Gastroesophageal sphincter (tissue), 4 donors: ENCODE results near the gene CEP41. TPM values are rescaled to one million over a fixed set of nuclear protein-coding genes. Genes with fewer than 3 reads are reported as not detected.

Experiments used
- ATAC-seq: fragments of 150-250 bp; one replicate; pipeline ENCODE4 v1.9.1; 2016; ENCODE audit warnings: mild to moderate bottlenecking, moderate library complexity
- H3K27ac ChIP-seq, 4 donors: fragments of 200-600 bp; sonication (generic) in 3 of 4; 1 replicate in 3 of 4; 2 replicates in 1 of 4; pipeline ENCODE4 v1.5.1; 2016 to 2019
- H3K27me3 ChIP-seq: fragments of 200-600 bp; sonication (generic); one replicate; pipeline ENCODE4 v1.5.1; 2019
- H3K36me3 ChIP-seq, 2 donors: fragments of 200-600 bp; sonication (generic); one replicate each; pipeline ENCODE4 v1.5.1; 2019; ENCODE audit warnings: control low read depth in 1 of 2
- H3K4me1 ChIP-seq, 3 donors: fragments of 200-600 bp; sonication (generic); 1 replicate in 2 of 3; 2 replicates in 1 of 3; pipeline ENCODE4 v1.5.1; 2016 to 2019; ENCODE audit warnings: control low read depth in 2 of 3
- H3K4me3 ChIP-seq, 2 donors: fragments of 200-600 bp; sonication (generic); one replicate each; pipeline ENCODE4 v1.5.1; 2019; ENCODE audit warnings: mild to moderate bottlenecking in 1 of 2, moderate library complexity in 1 of 2
- H3K9me3 ChIP-seq, 3 donors: fragments of 200-600 bp; sonication (generic); one replicate each; pipeline ENCODE4 v1.5.1; 2017 to 2019; ENCODE audit warnings: control low read depth in 2 of 3
- CTCF ChIP-seq, 4 experiments: fragments of 200-600 bp in 2 of 4; fragments of 450-650 bp in 2 of 4; sonication (generic) in 1 of 4; IDR thresholded peaks; one replicate each; pipeline ENCODE4 v1.5.1; 2017 to 2019; ENCODE audit warnings: antibody characterized with exemption in 4 of 4, mild to moderate bottlenecking in 2 of 4, moderate library complexity in 2 of 4
- EP300 ChIP-seq: sonication (generic); formaldehyde crosslinking; IDR thresholded peaks from one replicate; pipeline ENCODE4 v1.6.1; 2017; ENCODE audit warnings: antibody characterized with exemption, mild to moderate bottlenecking
- POLR2A ChIP-seq, 2 donors: fragments of 450-650 bp; IDR thresholded peaks; one replicate each; pipeline ENCODE4 v1.6.1; 2017; ENCODE audit warnings: antibody characterized with exemption in 2 of 2, mild to moderate bottlenecking in 2 of 2, moderate library complexity in 1 of 2
- POLR2AphosphoS5 ChIP-seq: sonication (generic); formaldehyde crosslinking; IDR thresholded peaks from one replicate; pipeline ENCODE4 v1.6.1; 2017; ENCODE audit warnings: antibody characterized with exemption
- WGBS, 2 donors: methylation state at CpG; one replicate each; pipeline ENCODE4 v1.1.5; 2018; ENCODE audit warnings: low coverage in 1 of 2; 5-methylcytosine and 5-hydroxymethylcytosine counted together
- total RNA-seq, 4 donors: library from RNA; depleted of rRNA; stranded (reverse); fragments of >200 nt; gene quantifications; one replicate each; pipeline ENCODE4 v1.1.0, GENCODE V29; 2016

Gene CEP41
- total RNA-seq, 4 donors from 2014 or later: 3.6 to 6.2 (median 3.9) TPM

DNA sequence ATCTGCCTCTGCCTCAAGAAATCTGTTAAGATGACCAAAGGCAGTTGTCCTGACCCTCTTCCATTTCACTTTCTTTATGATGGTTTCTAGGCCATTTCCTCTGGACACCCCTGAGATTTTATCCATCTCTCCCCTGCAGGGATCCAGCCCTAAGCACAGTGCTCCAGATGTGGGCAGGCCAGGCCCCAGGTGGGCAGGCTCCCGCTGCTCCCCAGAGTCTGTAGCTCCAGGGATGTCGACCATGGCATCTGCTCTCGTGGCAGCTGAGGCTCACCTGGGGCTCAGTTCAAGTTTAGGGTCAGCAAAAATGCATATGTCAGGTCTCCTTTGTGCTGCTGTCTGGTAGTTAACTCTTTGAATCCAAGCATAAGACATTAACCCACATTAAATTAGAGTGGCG lies 11.8 kb downstream of the CEP41 start:
- H3K36me3 ChIP-seq: peaks cover 0 to 6% of the 10 kb centered on the region in 2 donors
- no peak overlapping the region for H3K27ac ChIP-seq
- H3K4me1 ChIP-seq: peaks cover 0 to 15% (median 4%) of the 10 kb centered on the region in 3 donors
- no peaks in the 10 kb centered on the region for H3K27me3 ChIP-seq
- TF ChIP-seq CTCF (IDR thresholded peaks at IDR 0.05) (no peak), POLR2A (IDR thresholded peaks at IDR 0.05) (no peak), EP300 (no peak), POLR2AphosphoS5 (no peak)
- no peak for ATAC-seq
- no peaks in the 10 kb centered on the region for H3K9me3 ChIP-seq
- 90 to 100% methylated on average over 1 to 2 of the region's 4 CpGs for WGBS, 2 donors
- no peak overlapping the region for H3K4me3 ChIP-seq

DNA sequence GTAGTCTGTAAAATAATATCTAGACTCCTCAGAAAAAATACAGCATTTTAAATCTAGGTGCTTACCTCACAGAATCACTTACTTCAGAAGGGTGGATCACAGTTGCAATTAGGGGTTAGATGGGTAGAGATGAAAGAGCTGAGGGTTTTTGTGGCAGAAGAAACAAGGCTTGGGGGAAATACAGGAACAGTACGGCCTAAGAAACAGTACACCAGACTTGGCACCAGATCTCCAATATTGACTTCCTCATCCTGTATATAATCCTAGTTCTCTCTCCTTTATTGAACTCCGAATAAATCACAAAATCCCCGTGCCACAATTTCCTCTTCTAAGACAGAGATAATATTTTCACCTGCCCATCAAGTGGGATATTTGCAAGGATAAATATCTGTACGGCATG lies 14.3 kb downstream of the CEP41 start:
- Histone ChIP-seq H3K9me3 (no peaks in the 10 kb centered on the region), H3K4me3 (no peak overlapping the region), H3K27me3 (no peaks in the 10 kb centered on the region), H3K36me3 (peaks cover 0 to 6% of the 10 kb centered on the region in 2 donors), H3K4me1 (peaks cover 0 to 14% (median 4%) of the 10 kb centered on the region in 3 donors), H3K27ac (no peak overlapping the region)
- 63 to 69% methylated on average over 4 of the region's 4 CpGs for WGBS, 2 donors
- TF ChIP-seq POLR2AphosphoS5: no peak
- no peak for TF ChIP-seq CTCF (IDR thresholded peaks at IDR 0.05)
- no peak for TF ChIP-seq POLR2A (IDR thresholded peaks at IDR 0.05)
- no peak for TF ChIP-seq EP300
- ATAC-seq: no peak

- Histone ChIP-seq H3K4me3 (no peak overlapping the region), H3K36me3 (peaks cover 0 to 6% of the 10 kb centered on the region in 2 donors), H3K4me1 (peaks cover 0 to 6% (median 0%) of the 10 kb centered on the region in 3 donors), H3K27ac (no peak overlapping the region), H3K9me3 (no peaks in the 10 kb centered on the region), H3K27me3 (no peaks in the 10 kb centered on the region)
- WGBS, 2 donors: 64 to 82% methylated on average over 4 of the region's 4 CpGs
- TF ChIP-seq EP300: no peak
- TF ChIP-seq POLR2A (IDR thresholded peaks at IDR 0.05): no peak
- TF ChIP-seq POLR2AphosphoS5: no peak
- ATAC-seq: no peak
Measured at GRCh38 chr7:130425796-130426195, 15.0 kb downstream of the CEP41 start.

GRCh38 chr7:130423501-130424037 lies 17.2 kb downstream of the CEP41 start:
- no peaks in the 10 kb centered on the region for H3K27me3 ChIP-seq
- H3K27ac ChIP-seq: no peak overlapping the region
- H3K36me3 ChIP-seq: peaks cover 0 to 6% of the 10 kb centered on the region in 2 donors
- no peak overlapping the region for H3K4me3 ChIP-seq
- H3K4me1 ChIP-seq: no peaks in the 10 kb centered on the region
- ATAC-seq: no peak
- WGBS, 2 donors: 90 to 100% methylated on average over 3 of the region's 3 CpGs
- H3K9me3 ChIP-seq: no peaks in the 10 kb centered on the region
- TF ChIP-seq POLR2A (IDR thresholded peaks at IDR 0.05) (no peak), CTCF (IDR thresholded peaks at IDR 0.05) (no peak), EP300 (no peak), POLR2AphosphoS5 (no peak)

DNA sequence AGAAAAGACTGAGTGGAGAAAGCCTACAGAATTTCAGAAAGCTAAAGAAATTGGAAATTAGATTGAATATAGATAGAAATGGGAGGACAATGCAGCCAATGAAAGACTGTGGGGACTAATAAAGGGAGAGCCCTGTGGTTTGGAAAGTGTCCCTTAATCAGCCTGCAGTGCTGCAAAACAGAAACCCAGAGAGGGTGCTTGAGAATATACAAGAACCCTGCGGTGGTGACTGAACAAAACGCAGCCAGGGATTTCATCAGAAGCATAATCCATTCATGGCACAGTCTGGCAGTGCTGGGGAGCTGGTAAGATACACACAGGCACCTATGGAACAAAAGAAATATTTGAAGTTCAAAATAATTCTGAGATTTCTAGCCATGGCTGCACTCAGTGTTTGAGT lies 19.1 kb downstream of the CEP41 start:
- H3K9me3 ChIP-seq: no peaks in the 10 kb centered on the region
- TF ChIP-seq CTCF (IDR thresholded peaks at IDR 0.05): no peak
- no peak for TF ChIP-seq EP300
- TF ChIP-seq POLR2A (IDR thresholded peaks at IDR 0.05): no peak
- no peak for TF ChIP-seq POLR2AphosphoS5
- no peaks in the 10 kb centered on the region for H3K27me3 ChIP-seq
- ATAC-seq: no peak
- no peaks in the 10 kb centered on the region for H3K4me1 ChIP-seq
- 33 to 46% methylated on average over 2 of the region's 2 CpGs for WGBS, 2 donors
- no peaks in the 10 kb centered on the region for H3K36me3 ChIP-seq
- no peak overlapping the region for H3K4me3 ChIP-seq
- H3K27ac ChIP-seq: no peak overlapping the region
